Ammon's horn (tissue), 1 donor: ENCODE measurements around the gene PRPF31.

Source experiments
- DNase-seq: peaks from one replicate; pipeline ENCODE4 v3.0.0-alpha.2; 2016; ENCODE audit warnings: low spot score

PRPF31 gene

GRCh38 chr19:54107876-54108490, 7.6 kb upstream of the PRPF31 start:
- no peak for DNase-seq

- DNase-seq, result no peak
Observed at GRCh38 chr19:54108496-54108895, 7.1 kb upstream of the PRPF31 start.

- DNase-seq, result no peak
Observed at GRCh38 chr19:54109651-54110050, 5.9 kb upstream of the PRPF31 start.

GRCh38 chr19:54114340-54115108, 1.0 kb upstream of the PRPF31 start:
- DNase-seq, result peak; percentile 75

GRCh38 chr19:54121259-54121658, 5.7 kb downstream of the PRPF31 start:
- no peak for DNase-seq

- no peak for DNase-seq
Observed at GRCh38 chr19:54123682-54124081, 8.1 kb downstream of the PRPF31 start.

GRCh38 chr19:54124393-54124792, 8.8 kb downstream of the PRPF31 start:
- no peak for DNase-seq

- no peak for DNase-seq
Observed at GRCh38 chr19:54125713-54126112, 10.2 kb downstream of the PRPF31 start.

- no peak for DNase-seq
Observed at GRCh38 chr19:54127688-54128440, 12.3 kb downstream of the PRPF31 start.

- DNase-seq, result no peak
Observed at GRCh38 chr19:54128441-54128725, 12.8 kb downstream of the PRPF31 start.

- no peak for DNase-seq
Observed at GRCh38 chr19:54128796-54129616, 13.5 kb downstream of the PRPF31 start.

GRCh38 chr19:54129617-54129996, 14.1 kb downstream of the PRPF31 start:
- DNase-seq, result no peak

GRCh38 chr19:54133312-54133956, 17.9 kb downstream of the PRPF31 start:
- peak; percentile 38 for DNase-seq

- DNase-seq, result no peak
Observed at GRCh38 chr19:54133957-54134590, 18.5 kb downstream of the PRPF31 start.

- no peak for DNase-seq
Observed at GRCh38 chr19:54136086-54136863, 20.7 kb downstream of the PRPF31 start.

- DNase-seq, result peak; percentile 100
Observed at GRCh38 chr19:54136864-54137698, 21.5 kb downstream of the PRPF31 start.

- no peak for DNase-seq
Observed at GRCh38 chr19:54137699-54138488, 22.3 kb downstream of the PRPF31 start, which contains the start of gene CNOT3. TSS of gene CNOT3 (plus strand) at chr19:54137762. CDS start at chr19:54142979, 5,217 bp downstream.

GRCh38 chr19:54138489-54139256, 23.1 kb downstream of the PRPF31 start:
- no peak for DNase-seq
